Skeletal muscle cell (primary cell): ENCODE measurements around the gene LARGE1.
A peak's percentile ranks its signal among the peaks of the same experiment; 100 is the strongest.

Source experiments
- DNase-seq: peaks from one replicate; pipeline ENCODE4 v3.0.0-alpha.2; 2010; ENCODE audit warnings: low read depth
- H3K4me3 ChIP-seq: 2 replicates; pipeline ENCODE4 v1.5.1; 2011; ENCODE audit warnings: low read depth, mild to moderate bottlenecking, control low read depth, low read length, moderate library complexity

The LARGE1 gene

DNA sequence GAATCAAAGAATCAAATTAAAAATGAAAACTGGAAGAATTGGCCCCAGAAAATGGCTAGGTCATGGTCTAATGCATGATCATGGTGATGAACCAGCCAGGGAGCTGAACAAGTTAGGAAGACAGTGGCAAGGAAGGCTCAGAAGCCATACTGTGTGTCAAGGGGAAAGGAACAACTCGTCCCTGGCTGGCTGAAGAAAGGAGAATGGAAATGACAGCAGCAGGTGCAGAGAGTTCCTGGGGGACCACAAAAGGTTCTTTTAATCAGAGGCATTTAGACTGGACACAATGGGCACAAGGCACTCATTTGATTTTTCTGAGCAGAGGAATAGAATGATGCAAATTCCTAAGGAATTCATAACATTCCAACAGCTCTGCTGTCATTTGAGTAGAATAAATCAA, 209.9 kb downstream of the LARGE1 start:
- peak; percentile 5 for DNase-seq
- H3K4me3 ChIP-seq, result no peak overlapping the region

DNA sequence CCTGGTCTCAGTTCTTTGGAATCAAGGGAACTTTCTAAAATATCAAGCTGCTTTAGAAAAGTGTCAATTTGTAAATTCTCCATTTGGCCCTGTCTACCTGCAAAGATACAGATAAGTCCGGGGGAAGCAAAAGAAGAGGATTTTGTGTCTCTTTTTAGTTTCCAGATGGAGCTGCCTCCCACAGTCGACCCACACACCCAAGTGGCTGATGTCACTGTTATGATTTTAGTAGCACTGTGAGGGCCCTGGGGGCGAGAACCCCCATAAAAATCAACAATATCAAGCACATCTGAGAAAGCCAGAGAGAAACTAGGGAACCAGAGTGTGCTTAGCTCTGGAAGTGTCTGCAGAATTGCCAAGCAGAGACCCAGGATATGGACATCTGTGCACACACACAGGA, 212.7 kb downstream of the LARGE1 start:
- no peak for DNase-seq
- no peak overlapping the region for H3K4me3 ChIP-seq

DNA sequence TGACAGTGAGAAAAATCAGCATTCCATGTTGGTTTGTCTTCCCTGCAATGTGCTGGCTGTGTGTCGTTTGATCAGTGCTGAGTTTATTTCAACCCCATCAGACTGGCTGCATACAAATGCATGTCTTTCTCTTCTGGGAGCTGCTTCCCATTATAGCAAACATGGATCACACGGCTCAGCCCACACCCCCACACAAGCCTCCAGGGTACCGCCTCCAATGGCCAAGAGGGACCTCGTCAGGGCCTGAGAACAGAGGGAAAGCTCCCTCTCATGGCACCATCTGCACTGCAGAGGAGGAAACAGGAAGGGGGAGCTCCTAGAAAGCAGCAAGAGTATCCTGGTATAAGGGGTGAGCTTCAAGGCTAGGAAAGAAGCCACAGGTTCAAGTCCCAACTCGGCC, 214.2 kb downstream of the LARGE1 start:
- no peak for DNase-seq
- H3K4me3 ChIP-seq, result no peak overlapping the region

DNA sequence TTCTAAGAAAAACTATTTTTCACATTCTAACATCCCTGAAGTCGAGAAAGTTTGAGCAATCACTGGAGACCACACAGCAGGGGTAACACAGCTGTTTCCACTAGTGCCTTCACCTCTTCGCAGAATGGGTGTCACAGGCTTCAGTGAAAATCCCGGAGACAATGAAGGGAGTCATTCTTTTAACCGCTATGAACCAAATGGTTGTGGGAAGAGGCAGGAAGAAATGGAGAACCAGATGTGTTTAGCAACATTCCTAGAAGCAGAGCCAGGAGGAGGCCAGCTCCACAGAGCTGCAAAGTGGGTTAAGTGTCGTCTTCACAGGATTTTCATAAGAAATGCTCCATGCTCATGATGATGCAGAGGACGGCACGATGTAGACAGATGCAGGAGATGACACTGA, 221.1 kb downstream of the LARGE1 start:
- peak; percentile 6 for DNase-seq
- H3K4me3 ChIP-seq, result no peak overlapping the region

DNA sequence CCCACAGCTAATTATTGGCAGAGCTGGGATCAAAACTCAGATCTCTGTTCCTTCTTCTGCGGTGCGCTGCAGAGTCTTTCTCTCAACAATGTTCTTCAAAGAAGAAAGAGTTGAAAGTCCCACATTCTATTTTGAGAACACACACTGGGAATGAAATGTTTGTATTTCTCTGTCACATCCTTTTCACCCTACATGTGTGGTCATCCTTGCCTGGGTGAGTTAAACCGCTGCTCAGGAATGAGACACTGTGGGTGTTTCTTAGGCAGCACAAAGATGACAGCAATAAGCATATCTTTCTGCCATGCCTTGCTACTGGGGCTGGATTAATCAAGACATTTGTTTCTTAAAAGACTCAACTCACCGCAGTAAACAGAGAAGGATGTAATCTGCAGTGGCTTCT, 222.6 kb downstream of the LARGE1 start:
- no peak overlapping the region for H3K4me3 ChIP-seq
- peak; percentile 8 for DNase-seq

DNA sequence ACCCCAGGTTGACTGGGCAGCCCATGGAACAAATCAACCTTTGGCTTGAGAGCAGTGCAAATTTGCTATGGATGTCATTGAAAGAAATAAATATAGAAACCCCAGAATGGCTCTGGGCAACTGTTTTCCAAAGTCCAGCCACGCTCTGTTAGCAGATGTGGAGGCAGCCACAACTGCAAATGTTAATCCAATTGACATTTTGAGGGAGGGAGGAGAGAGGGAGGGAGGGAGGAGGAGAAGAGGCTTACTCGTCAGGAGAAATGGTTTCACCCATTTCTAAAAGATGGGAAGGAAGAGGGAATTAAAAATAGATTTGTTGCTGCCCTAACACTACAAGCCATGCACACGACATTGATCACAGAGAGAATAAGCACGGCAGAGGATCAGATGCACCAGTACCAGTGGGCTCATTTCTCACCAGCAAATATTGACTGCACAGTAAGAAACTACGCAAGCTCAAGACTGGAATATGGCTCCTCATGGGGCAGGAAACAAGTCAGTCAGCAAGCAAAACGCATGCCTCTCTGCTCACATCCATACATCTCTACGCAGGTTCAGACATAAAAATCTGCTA, 229.1 kb downstream of the LARGE1 start:
- DNase-seq, result no peak
- H3K4me3 ChIP-seq, result no peak overlapping the region

DNA sequence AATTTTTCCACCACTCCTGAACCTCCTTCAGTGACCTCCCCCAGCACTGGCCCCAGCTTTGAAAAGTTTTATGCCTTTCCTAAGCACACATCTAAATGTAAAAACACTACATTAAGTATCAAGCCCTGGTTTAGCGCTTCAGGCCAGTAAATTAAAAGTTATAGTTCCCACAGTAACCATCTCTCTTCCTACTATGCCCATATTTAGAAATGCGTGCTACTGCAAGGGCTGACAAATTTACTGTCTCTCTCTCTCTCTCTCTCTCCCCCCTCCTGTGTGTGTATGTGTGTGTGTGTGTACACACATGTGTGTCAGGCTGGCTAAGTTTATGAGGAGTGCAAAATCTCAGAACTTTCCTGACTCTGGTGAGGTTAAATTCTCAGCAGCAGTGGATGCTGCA, 231.4 kb downstream of the LARGE1 start:
- H3K4me3 ChIP-seq, result no peak overlapping the region
- no peak for DNase-seq

DNA sequence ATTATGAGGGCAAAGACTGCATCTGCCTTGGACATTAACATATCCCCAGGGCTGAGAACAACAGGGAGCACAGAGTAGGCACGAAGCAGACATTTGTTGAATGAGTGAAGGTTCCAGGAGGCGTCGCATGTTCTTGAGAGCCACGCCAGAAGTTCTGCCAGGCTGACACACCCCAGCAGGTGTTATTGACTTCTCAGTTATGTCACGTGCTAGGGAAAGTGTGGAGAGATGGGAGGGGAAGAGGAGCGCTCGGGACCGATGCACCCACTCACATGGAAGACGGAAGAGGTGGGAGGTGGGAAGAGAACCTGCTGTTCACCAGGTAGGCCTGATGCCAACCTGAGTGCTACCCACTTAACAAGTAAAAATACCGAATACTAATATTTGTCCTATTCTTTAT, 232.8 kb downstream of the LARGE1 start:
- no peak for DNase-seq
- no peak overlapping the region for H3K4me3 ChIP-seq

DNA sequence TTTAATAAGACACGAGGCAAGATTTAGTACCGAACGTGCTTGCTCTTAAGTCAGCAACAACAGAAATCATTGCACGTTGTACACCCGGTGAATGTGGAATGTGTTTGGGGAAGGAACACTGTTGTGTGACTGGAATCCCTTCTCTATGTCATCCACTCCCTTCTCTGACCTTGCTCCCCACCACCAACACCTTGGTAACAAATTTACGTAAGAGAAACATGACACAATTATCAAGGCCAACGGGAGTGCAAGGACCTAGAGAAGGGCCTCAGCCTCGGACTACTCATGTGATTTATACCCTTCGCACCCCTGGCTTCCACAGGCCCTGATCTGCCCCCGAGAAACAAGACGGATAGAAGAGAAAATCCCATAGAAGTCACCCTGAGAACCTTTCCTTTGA, 236.2 kb downstream of the LARGE1 start:
- no peak overlapping the region for H3K4me3 ChIP-seq
- no peak for DNase-seq

DNA sequence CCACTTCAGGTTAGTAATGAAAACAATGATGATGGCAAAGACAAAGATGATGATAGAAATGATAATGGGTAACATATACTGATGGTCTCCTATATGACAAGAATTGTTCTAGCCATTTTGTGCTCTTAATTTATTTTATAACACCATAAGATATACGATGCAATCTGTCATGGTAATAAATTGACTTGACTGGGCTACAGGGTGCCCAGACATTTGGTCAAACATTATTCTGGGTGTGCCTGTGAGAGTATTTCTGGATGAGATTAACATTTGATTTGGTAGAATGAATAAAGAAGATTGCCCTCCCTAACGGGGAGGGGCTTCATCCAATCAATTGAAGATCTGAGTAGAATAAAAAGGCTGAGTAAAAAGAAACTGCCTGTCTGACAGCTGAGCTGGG, 237.3 kb downstream of the LARGE1 start:
- H3K4me3 ChIP-seq, result no peak overlapping the region
- DNase-seq, result no peak

DNA sequence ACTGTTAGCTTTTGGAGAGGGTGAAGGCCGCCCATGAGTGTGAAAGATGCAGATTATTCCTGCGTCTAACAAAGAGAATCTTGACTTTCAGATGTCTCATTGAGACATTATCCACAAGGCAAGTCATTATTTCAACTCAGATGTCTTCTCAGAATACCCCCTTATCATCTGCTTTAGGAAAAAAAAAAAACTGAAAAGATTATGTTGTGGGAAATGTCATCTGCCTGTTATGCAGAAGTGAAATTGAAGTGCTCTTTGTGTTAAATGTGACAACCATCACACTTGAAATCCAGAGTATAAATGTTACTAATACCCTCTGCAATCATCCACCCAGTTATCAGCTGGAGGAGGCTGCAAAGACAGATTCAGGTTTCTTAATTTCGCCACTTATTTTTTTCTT, 239.6 kb downstream of the LARGE1 start:
- DNase-seq, result no peak

DNA sequence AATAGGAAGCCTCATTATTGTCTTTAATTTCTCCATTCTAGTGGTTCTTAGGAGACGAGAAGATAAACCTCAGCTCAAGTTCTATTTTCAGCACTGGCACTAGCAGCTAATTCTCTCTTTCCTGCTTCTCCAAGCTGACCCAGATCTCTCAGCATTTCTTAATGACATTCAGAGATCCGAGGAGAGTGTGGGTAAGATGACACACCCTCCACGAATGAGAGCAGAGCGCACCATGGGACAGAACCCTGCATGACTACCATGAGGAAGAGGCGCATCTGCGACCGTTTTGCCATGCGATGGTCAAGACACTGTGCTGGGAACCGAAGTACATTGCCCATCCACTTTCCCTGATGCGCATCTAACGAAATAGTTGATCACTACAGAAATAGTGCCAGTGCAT, 241.8 kb downstream of the LARGE1 start:
- no peak for DNase-seq
- no peak overlapping the region for H3K4me3 ChIP-seq

More for the DNA sequence above, 239.6 kb downstream of the LARGE1 start:
- no peak overlapping the region for H3K4me3 ChIP-seq

DNA sequence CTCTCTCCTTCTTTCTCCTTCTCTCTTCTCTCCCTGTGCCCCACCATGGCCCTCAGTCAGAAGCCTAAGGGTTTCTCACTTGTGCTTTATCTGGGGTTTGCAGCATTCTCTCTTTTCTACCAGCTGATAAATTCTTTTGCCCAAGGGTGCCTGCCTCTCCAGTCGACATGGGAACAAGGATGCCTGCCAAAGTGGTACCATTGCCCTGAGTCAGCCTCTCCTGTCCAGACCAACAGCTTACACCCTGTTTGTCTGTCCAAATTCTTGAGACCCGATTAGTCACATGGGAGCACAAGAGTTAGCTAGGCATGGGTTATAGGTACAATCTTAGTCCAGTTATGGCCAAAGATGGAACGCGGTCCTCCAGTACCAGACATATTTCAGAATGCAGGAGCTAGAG, 242.7 kb downstream of the LARGE1 start:
- no peak for DNase-seq
- H3K4me3 ChIP-seq, result no peak overlapping the region

DNA sequence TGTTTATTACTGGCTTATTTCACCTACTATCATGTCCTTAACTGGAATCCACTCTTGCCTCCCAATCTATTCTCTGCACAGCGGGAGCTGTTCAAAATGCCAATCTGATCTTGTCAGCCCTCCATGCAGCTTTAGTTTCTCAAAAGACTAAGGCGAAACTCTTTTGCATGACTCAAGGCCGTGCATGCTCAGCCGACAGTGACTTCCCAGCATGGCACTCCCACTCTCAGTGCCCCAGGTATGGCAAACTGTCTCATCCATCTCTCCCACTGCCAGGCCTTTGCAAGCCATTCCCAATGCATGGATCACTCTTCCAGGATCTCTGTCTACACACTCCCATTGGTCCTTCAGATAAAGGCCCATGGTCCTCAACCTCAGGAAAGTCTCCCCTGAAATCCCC, 245.9 kb downstream of the LARGE1 start:
- DNase-seq, result no peak
- no peak overlapping the region for H3K4me3 ChIP-seq

DNA sequence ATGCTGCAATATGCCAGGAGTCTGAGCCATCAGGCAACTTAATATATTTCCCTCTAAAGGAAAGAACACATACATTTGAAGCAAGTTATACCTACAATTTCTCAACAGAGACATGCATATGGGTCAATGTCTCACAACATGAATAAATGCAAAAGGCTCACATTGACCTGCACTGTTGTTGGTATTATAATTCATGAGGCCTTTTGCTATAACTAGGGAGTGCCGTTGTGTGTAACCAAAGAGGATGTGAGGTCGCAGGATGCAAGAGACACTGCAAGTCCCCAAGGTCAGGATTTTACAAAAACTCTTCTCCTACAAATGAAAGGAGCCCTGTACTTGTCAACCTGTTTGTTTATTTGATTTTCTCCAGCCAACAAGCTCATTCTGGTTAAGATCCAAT, 250.5 kb downstream of the LARGE1 start:
- no peak for DNase-seq
- no peak overlapping the region for H3K4me3 ChIP-seq

DNA sequence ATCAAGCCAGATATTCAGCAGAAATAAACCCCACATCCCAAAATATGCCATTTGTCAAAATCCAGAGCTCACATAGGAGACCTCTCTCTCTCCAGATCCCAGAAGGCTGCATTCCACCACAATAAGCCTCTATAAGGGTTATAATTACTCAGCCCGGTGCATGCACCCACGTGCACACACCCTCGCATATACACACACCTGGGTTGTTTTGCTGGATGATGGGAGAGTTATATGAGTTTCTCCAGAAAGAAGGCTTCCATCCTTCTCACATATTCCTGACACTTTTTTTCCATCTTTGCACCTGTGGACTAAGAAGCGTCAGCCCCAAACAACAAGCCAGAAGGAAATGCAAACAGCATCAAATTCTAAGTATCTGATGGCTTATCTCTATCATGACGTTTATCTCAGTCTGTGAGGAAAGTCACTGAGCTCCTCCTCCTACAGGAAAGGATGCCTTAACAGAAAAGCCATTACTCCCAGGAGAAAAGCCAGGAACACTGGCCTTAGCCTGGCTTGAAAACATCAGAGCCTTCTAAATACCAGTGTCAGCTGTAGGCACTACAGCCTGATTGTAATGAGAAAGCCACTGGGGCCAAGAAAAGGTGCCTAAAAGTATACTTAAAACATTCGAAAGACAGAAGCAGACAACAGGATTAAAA, 253.2 kb downstream of the LARGE1 start:
- H3K4me3 ChIP-seq, result no peak overlapping the region
- no peak for DNase-seq

DNA sequence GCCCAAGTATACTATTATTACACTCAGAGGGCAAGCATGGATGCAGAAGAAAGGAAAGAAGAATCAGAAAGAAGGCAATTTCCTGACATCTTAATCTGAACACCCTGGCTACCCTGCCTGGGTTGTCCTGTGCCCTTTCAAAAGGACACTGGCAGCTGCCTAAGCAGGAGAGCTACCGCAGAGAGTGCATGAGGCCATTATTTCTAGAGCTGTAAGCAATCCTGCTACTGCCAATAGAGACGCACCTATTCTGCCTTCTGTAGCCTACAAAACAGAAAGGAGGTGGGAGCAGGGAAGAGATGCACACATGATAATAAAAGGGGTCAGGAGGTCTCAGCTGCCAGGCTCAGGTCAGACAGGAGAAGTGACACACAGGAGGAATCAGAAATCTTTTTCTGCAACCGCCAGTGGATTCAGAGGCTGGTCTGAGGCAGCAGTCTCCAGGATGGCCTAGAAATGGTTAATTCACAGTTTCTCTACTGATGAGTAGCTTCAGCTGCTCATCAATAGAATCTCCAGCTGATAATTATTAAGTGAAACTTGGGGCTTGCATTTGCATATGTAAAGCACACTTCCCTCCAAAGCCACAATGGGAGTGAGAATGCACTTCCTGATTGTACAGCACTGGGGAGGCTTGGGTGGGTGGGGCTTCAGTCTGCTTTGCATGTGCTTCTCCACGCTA, 253.9 kb downstream of the LARGE1 start:
- DNase-seq, result no peak
- H3K4me3 ChIP-seq, result no peak overlapping the region

DNA sequence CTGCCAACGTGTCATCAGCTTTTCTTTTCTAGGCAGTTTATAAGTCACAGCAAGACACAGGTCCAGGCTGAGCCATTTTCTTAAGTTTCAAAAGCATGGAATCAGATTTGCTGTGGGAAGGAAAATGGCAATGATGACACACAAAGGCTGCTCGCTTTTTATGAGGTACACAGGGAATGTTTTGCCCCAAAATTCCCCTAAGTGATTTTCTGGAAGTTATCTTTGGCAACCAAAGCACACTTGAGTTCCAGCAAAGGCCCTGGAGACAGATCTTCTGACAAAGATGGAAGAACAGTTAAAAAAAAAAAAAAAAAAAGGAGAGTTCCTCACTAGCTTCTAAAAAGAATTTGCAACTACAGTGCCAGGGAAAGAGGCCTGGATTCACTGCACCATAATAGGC, 260.8 kb downstream of the LARGE1 start:
- no peak overlapping the region for H3K4me3 ChIP-seq
- DNase-seq, result no peak

DNA sequence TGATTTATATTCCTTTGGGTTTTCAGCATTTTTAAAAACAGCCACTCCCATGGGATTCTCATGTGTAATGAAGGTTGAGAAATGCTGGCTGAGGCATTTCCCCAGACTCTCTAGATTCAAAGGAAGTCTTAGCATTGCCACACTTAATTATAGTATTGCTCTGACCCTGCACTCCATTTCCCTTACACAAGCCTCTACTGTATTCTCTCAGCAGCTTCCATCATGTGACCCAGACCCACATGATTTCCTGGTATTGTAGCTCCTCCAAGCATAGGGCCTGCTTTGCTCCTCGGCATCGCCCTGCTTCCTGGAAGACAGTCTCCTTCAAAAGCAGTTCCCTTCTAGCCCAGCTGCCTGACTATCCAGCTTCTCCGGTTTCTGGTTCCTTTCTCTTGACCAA, 261.5 kb downstream of the LARGE1 start:
- DNase-seq, result peak; percentile 12
- H3K4me3 ChIP-seq, result no peak overlapping the region

DNA sequence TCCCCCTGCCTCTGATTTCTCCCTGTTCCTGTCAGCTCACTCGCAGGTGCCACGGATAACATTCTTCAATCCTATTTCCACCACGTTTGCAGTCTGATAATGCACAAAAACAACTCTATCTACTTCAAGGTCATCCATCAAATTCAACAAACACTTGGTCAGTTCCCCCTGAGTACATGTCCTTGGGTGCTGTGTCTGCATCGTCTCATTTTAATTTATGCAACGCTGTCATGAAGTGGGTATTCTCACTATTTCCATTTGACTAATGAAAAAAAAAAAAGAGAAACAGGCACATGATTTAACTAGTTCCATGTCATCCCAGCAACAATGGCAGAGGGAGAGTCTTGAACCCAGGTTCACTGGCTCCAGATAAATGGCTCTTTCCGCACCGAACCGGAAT, 262.6 kb downstream of the LARGE1 start:
- no peak for DNase-seq
- H3K4me3 ChIP-seq, result no peak overlapping the region
